Suprapubic skin (tissue), 4 donors: Measurements from ENCODE around the gene EEF1A1.

Experiments
- EP300 ChIP-seq: sonication (generic); formaldehyde crosslinking; IDR thresholded peaks from one replicate; pipeline ENCODE4 v1.6.1; 2017; ENCODE audit warnings: antibody characterized with exemption
- POLR2A ChIP-seq, 2 donors: fragments of 450-650 bp; IDR thresholded peaks; one replicate each; pipeline ENCODE4 v1.6.1; 2017; ENCODE audit warnings: antibody characterized with exemption in 2 of 2, mild to moderate bottlenecking in 2 of 2, moderate library complexity in 2 of 2
- POLR2AphosphoS5 ChIP-seq, 3 donors: sonication (generic); formaldehyde crosslinking; IDR thresholded peaks; one replicate each; pipeline ENCODE4 v1.6.1; 2017; ENCODE audit warnings: antibody characterized with exemption in 3 of 3
- TF ChIP-seq, protein P1 (sequence below), 2 donors: fragments of 200-600 bp in 1 of 2; fragments of 450-650 bp in 1 of 2; sonication (generic) in 1 of 2; IDR thresholded peaks; one replicate each; pipeline ENCODE4 v1.5.1; 2016 to 2019; ENCODE audit warnings: antibody characterized with exemption in 2 of 2, mild to moderate bottlenecking in 1 of 2, moderate library complexity in 1 of 2

DNA sequence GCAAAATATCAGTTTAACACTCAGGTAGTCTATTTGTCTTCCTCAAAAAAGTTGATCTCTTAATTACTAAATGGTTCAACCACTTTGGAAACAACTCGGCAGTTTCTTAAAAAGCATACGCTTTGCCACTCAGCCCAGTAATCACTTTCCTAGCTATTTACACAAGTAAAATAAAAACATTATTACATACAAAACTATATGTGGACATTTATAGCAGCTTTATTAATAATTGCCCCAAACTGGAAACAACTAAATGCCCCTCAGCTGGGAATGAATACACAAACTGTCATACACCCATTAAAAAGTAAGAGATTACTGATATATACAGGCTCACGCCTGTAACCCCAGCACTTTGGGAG lies 7.4 kb downstream of the EEF1A1 start:
- TF ChIP-seq POLR2A (IDR thresholded peaks at IDR 0.05) (no peak), EP300 (no peak), POLR2AphosphoS5 (IDR thresholded peaks at IDR 0.05) (no peak)
- TF ChIP-seq, protein P1, sequence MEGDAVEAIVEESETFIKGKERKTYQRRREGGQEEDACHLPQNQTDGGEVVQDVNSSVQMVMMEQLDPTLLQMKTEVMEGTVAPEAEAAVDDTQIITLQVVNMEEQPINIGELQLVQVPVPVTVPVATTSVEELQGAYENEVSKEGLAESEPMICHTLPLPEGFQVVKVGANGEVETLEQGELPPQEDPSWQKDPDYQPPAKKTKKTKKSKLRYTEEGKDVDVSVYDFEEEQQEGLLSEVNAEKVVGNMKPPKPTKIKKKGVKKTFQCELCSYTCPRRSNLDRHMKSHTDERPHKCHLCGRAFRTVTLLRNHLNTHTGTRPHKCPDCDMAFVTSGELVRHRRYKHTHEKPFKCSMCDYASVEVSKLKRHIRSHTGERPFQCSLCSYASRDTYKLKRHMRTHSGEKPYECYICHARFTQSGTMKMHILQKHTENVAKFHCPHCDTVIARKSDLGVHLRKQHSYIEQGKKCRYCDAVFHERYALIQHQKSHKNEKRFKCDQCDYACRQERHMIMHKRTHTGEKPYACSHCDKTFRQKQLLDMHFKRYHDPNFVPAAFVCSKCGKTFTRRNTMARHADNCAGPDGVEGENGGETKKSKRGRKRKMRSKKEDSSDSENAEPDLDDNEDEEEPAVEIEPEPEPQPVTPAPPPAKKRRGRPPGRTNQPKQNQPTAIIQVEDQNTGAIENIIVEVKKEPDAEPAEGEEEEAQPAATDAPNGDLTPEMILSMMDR (IDR thresholded peaks at IDR 0.05), result no peak
